K562 (cell line): ENCODE results near the gene NES. TPM values are rescaled to one million over a fixed set of nuclear protein-coding genes. Genes with fewer than 3 reads are reported as not detected.

Experiments used
- CBFB ChIP-seq: sonication (generic); formaldehyde crosslinking; IDR thresholded peaks from 2 replicates; pipeline ENCODE4 v1.4.0; 2020; ENCODE audit warnings: mild to moderate bottlenecking, missing genetic modification reagents
- CBX2 ChIP-seq: fragments of 200-600 bp; sonication (generic); IDR thresholded peaks from one replicate; pipeline ENCODE4 v1.6.1; 2012; ENCODE audit warnings: mild to moderate bottlenecking, low read length, inconsistent platforms; ENCODE audit not compliant: insufficient read depth, poor library complexity, severe bottlenecking
- ESRRA ChIP-seq: fragments of 450-650 bp; IDR thresholded peaks from 2 replicates; pipeline ENCODE4 v1.6.1; 2014; ENCODE audit warnings: low read depth, mild to moderate bottlenecking, moderate library complexity, borderline replicate concordance
- HLTF ChIP-seq: fragments of 450-650 bp; IDR thresholded peaks from 2 replicates; pipeline ENCODE4 v1.6.1; 2016
- HNRNPL ChIP-seq: fragments of 200-400 bp; formaldehyde crosslinking; IDR thresholded peaks from 2 replicates; pipeline ENCODE4 v1.6.1; 2017; ENCODE audit warnings: low read depth, mild to moderate bottlenecking, low read length
- ILK ChIP-seq: fragments of 450-650 bp; IDR thresholded peaks from 2 replicates; pipeline ENCODE4 v1.6.1; 2016; ENCODE audit warnings: missing genetic modification characterization, low read depth, mild to moderate bottlenecking, missing compliant biosample characterization, moderate library complexity, borderline replicate concordance
- JUN ChIP-seq, 2 experiments: sonication (generic) in 1 of 2; formaldehyde crosslinking in 1 of 2; IDR thresholded peaks; 2 replicates each; pipeline versions ENCODE4 v1.6.1 to v1.8.0; 2012 to 2022; ENCODE audit warnings: borderline replicate concordance in 2 of 2, mild to moderate bottlenecking in 2 of 2, improper control_type of control experiment in 1 of 2, low read depth in 1 of 2, low read length in 1 of 2, missing genetic modification reagents in 1 of 2
- KAT7 ChIP-seq: sonication (generic); formaldehyde crosslinking; IDR thresholded peaks from 2 replicates; pipeline ENCODE4 v1.8.0; 2022; ENCODE audit warnings: missing genetic modification reagents, mild to moderate bottlenecking, borderline replicate concordance
- KHSRP ChIP-seq: fragments of 450-650 bp; IDR thresholded peaks from 2 replicates; pipeline ENCODE4 v1.6.1; 2017
- MYBL2 ChIP-seq, 2 experiments: fragments of 450-650 bp in 1 of 2; sonication (generic) in 1 of 2; formaldehyde crosslinking in 1 of 2; IDR thresholded peaks; 2 replicates each; pipeline versions ENCODE4 v1.6.1 to v1.8.1; 2017 to 2022; ENCODE audit warnings: borderline replicate concordance in 1 of 2, inconsistent platforms in 1 of 2, low read depth in 1 of 2, mild to moderate bottlenecking in 1 of 2, missing genetic modification reagents in 1 of 2, moderate library complexity in 1 of 2
- NFIC ChIP-seq: fragments of 450-650 bp; IDR thresholded peaks from 2 replicates; pipeline ENCODE4 v1.6.1; 2017; ENCODE audit warnings: mild to moderate bottlenecking, inconsistent platforms
- PCBP1 ChIP-seq: fragments of 200-400 bp; formaldehyde crosslinking; IDR thresholded peaks from 2 replicates; pipeline ENCODE4 v1.6.1; 2018; ENCODE audit warnings: mild to moderate bottlenecking, low read depth, low read length; ENCODE audit not compliant: poor library complexity, severe bottlenecking
- POLR3A ChIP-seq: IDR thresholded peaks from 2 replicates; pipeline ENCODE4 v1.6.1; 2011; ENCODE audit warnings: borderline replicate concordance, mild to moderate bottlenecking, moderate library complexity; ENCODE audit not compliant: insufficient read length, insufficient read depth; ENCODE audit errors: extremely low read depth
- RNF2 ChIP-seq: sonication (generic); IDR thresholded peaks from 2 replicates; pipeline ENCODE4 v1.6.1; 2016
- SUPT5H ChIP-seq: fragments of 450-650 bp; IDR thresholded peaks from 2 replicates; pipeline ENCODE4 v1.6.1; 2016
- TARDBP ChIP-seq: fragments of 450-650 bp; IDR thresholded peaks from 2 replicates; pipeline ENCODE4 v1.6.1; 2016
- ZBTB7A ChIP-seq: IDR thresholded peaks from 2 replicates; pipeline ENCODE4 v1.6.1; 2011; ENCODE audit warnings: low read depth, mild to moderate bottlenecking, low read length, moderate library complexity, borderline replicate concordance; ENCODE audit not compliant: control insufficient read depth
- polyA plus RNA-seq, 8 experiments: library from polyadenylated mRNA; depleted of rRNA in 4 of 8; stranded (reverse) in 5 of 8; unstranded in 3 of 8; fragments of >200 nt; fragmentation: Nextera tagmentation in 2 of 8; fragmentation: Illumina TruSeq in 1 of 8; extraction: Ambion mirVana in 2 of 8; extraction: Trizol in 1 of 8; gene quantifications; 2 replicates each; pipeline versions ENCODE4 v1.2.1 to v1.2.3, GENCODE V29; 2011 to 2014; ENCODE audit warnings: inconsistent platforms in 1 of 8, missing spikeins in 1 of 8
- total RNA-seq, 7 experiments: library from RNA; depleted of rRNA in 6 of 7; stranded (reverse); fragments of >200 nt in 6 of 7; fragmentation: Illumina TruSeq in 2 of 7; extraction: Trizol in 2 of 7; gene quantifications; 2 replicates each; pipeline versions ENCODE4 v1.2.1 to v1.2.3, GENCODE V29; 2011 to 2021; ENCODE audit warnings: low replicate concordance in 1 of 7
- TF ChIP-seq, protein P1 (sequence below), 2 experiments: fragments of 200-800 bp in 1 of 2; sonication (Bioruptor generic) in 1 of 2; sonication (generic) in 1 of 2; formaldehyde crosslinking in 1 of 2; IDR thresholded peaks in 1 of 2; conservative IDR thresholded peaks in 1 of 2; 2 replicates each; pipeline versions ENCODE4 v1.5.0 to v1.6.1; 2016 to 2020; ENCODE audit warnings: missing compliant biosample characterization in 1 of 2, missing genetic modification characterization in 1 of 2, missing genetic modification reagents in 1 of 2
- TF ChIP-seq, protein P2 (sequence below): sonication (generic); formaldehyde crosslinking; IDR thresholded peaks from 2 replicates; pipeline ENCODE4 v1.8.1; 2023; ENCODE audit warnings: mild to moderate bottlenecking, missing genetic modification reagents
- TF ChIP-seq, protein P3 (sequence below): sonication (generic); formaldehyde crosslinking; IDR thresholded peaks from 2 replicates; pipeline ENCODE4 v1.8.0; 2022; ENCODE audit warnings: mild to moderate bottlenecking, low read depth, missing genetic modification reagents
- TF ChIP-seq, protein P4 (sequence below): fragments of 450-650 bp; IDR thresholded peaks from 2 replicates; pipeline ENCODE4 v1.6.1; 2016; ENCODE audit warnings: antibody characterized with exemption

The NES gene
- total and polyA plus RNA-seq, 9 of the 15 experiments (the other 6 are each of a cell fraction or from before 2014, with no cell fraction given) = 0.10 to 8.6 (median 4.2) TPM

DNA sequence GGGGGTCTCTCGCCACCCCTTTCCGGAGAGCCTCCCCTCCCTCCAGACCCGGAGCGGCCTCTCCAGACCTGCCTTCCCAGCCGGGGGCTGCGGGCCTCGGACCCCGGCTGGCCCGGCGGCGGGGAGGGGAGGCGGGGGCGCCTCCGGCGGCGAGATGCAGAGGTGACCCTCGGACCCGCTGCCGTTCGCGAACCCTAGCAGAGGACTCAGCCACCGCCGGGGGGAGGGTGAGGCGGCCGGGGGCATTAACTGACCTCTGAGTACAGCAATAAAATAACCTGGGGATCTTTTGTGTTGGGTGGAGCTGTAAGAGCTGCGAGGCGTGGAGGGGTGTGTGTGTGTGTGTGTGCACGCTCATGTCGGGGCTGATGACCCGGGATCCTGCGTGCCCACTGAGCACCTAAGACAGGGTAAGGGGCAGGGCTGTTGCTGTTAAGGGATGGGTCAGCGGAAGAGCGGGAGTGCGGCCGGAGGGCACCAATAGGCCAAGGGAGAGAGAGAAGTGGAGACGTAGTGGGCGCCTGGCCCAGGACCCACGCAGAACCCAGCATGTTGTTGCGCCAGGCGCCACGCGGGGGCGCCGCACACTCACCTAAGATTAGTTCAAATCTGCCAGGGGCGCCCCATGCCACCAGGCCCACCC is 51.6 kb downstream of the NES start (continued):
- no peak for TF ChIP-seq JUN (IDR thresholded peaks at IDR 0.05; ENCODE audit: borderline replicate concordance, low read depth, low read length)
- no peak for TF ChIP-seq JUN (CRISPR knock-in tag; IDR thresholded peaks at IDR 0.05; ENCODE audit: borderline replicate concordance)
- TF ChIP-seq TARDBP = peak; percentile 62; the same call in 1 of the 2 replicates
- no peak for TF ChIP-seq ESRRA
- TF ChIP-seq NFIC = peak; percentile 42
- TF ChIP-seq, protein P1, sequence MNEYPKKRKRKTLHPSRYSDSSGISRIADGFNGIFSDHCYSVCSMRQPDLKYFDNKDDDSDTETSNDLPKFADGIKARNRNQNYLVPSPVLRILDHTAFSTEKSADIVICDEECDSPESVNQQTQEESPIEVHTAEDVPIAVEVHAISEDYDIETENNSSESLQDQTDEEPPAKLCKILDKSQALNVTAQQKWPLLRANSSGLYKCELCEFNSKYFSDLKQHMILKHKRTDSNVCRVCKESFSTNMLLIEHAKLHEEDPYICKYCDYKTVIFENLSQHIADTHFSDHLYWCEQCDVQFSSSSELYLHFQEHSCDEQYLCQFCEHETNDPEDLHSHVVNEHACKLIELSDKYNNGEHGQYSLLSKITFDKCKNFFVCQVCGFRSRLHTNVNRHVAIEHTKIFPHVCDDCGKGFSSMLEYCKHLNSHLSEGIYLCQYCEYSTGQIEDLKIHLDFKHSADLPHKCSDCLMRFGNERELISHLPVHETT (CRISPR knock-in tag; conservative IDR thresholded peaks at IDR 0.05 in 1 of 2, IDR thresholded peaks at IDR 0.05 in 1 of 2) = no peak
- TF ChIP-seq SUPT5H = peak; percentile 34; the same call in 1 of the 2 replicates
- TF ChIP-seq, protein P2, sequence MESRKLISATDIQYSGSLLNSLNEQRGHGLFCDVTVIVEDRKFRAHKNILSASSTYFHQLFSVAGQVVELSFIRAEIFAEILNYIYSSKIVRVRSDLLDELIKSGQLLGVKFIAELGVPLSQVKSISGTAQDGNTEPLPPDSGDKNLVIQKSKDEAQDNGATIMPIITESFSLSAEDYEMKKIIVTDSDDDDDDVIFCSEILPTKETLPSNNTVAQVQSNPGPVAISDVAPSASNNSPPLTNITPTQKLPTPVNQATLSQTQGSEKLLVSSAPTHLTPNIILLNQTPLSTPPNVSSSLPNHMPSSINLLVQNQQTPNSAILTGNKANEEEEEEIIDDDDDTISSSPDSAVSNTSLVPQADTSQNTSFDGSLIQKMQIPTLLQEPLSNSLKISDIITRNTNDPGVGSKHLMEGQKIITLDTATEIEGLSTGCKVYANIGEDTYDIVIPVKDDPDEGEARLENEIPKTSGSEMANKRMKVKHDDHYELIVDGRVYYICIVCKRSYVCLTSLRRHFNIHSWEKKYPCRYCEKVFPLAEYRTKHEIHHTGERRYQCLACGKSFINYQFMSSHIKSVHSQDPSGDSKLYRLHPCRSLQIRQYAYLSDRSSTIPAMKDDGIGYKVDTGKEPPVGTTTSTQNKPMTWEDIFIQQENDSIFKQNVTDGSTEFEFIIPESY (CRISPR knock-in tag) = no peak
- no peak for TF ChIP-seq KAT7
- TF ChIP-seq, protein P3, sequence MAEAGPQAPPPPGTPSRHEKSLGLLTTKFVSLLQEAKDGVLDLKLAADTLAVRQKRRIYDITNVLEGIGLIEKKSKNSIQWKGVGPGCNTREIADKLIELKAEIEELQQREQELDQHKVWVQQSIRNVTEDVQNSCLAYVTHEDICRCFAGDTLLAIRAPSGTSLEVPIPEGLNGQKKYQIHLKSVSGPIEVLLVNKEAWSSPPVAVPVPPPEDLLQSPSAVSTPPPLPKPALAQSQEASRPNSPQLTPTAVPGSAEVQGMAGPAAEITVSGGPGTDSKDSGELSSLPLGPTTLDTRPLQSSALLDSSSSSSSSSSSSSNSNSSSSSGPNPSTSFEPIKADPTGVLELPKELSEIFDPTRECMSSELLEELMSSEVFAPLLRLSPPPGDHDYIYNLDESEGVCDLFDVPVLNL (CRISPR knock-in tag) = 0 out of 2 replicates have a peak, but pooled peaks have one; percentile 6
- no peak for TF ChIP-seq KHSRP
- no peak for TF ChIP-seq RNF2
- TF ChIP-seq MYBL2 (IDR thresholded peaks at IDR 0.05; ENCODE audit: low read depth) = no peak
- no peak for TF ChIP-seq MYBL2 (CRISPR knock-in tag; IDR thresholded peaks at IDR 0.05; ENCODE audit: borderline replicate concordance)
- TF ChIP-seq ILK (tag) = no peak
- TF ChIP-seq HLTF = peak; percentile 83; the same call in 1 of the 2 replicates
- no peak for TF ChIP-seq CBX2
- TF ChIP-seq CBFB (CRISPR knock-in tag) = no peak
- TF ChIP-seq, protein P4, sequence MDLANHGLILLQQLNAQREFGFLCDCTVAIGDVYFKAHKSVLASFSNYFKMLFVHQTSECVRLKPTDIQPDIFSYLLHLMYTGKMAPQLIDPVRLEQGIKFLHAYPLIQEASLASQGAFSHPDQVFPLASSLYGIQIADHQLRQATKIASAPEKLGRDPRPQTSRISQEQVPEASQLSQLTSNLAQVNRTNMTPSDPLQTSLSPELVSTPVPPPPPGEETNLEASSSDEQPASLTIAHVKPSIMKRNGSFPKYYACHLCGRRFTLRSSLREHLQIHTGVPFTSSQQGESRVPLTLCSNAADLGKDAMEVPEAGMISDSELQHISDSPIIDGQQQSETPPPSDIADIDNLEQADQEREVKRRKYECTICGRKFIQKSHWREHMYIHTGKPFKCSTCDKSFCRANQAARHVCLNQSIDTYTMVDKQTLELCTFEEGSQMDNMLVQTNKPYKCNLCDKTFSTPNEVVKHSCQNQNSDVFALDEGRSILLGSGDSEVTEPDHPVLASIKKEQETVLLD = peak; percentile 86
- TF ChIP-seq ZBTB7A = peak; percentile 88
- 0 out of 2 replicates have a peak, but pooled peaks have one; percentile 53 for TF ChIP-seq HNRNPL
- TF ChIP-seq PCBP1 = peak; percentile 35
- no peak for TF ChIP-seq POLR3A
